A673 (cell line): ENCODE measurements around the gene PRR12.

Source experiments
- EZH2 ChIP-seq: fragments of 200-600 bp; sonication (generic); IDR thresholded peaks from 2 replicates; pipeline ENCODE4 v1.6.1; 2017; ENCODE audit warnings: borderline replicate concordance, low read depth, mild to moderate bottlenecking, mixed read lengths, antibody characterized with exemption, low read length; ENCODE audit not compliant: poor library complexity, severe bottlenecking
- TF ChIP-seq, protein P1 (sequence below): fragments of 300-800, 200-600 bp; sonication (generic); conservative IDR thresholded peaks from 2 replicates; pipeline ENCODE4 v1.5.1; 2017; ENCODE audit warnings: low read depth, mild to moderate bottlenecking, antibody characterized with exemption, low read length, moderate library complexity, mixed read lengths

DNA sequence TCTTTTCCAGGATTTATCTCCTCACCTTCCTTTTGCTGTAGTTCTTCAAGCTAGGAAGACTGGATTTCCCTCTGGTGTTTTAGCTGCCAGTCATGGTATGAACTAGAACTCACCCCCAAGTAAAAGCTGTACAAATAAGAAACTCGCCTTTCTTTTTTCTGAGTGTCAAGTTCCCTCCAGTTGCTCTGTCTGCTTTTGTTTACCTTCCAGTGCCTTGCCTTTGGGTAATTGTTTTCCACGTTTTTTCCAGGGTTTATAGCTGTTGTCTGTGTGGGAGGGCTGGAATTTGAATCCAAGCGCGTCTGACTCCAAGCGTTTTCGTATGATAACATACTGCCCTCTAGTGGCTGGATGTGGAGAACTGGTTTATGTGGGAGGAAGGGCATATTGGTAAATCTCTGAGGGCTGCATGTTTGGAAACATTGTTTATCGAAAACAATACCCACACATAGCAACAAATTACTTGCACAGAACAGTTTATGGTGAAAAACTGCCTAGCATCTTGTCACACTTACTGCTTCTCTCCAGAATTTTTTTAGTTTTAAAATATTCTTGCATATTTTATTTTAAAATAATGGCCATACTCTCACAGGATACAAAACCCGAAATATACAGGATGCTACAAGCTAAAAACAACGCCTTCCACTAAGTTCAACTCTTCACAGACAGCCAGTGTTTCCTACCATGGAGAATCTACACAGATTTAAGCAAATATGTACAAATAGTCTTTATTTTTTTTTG lies 44.0 kb upstream of the PRR12 start:
- TF ChIP-seq, protein P1, sequence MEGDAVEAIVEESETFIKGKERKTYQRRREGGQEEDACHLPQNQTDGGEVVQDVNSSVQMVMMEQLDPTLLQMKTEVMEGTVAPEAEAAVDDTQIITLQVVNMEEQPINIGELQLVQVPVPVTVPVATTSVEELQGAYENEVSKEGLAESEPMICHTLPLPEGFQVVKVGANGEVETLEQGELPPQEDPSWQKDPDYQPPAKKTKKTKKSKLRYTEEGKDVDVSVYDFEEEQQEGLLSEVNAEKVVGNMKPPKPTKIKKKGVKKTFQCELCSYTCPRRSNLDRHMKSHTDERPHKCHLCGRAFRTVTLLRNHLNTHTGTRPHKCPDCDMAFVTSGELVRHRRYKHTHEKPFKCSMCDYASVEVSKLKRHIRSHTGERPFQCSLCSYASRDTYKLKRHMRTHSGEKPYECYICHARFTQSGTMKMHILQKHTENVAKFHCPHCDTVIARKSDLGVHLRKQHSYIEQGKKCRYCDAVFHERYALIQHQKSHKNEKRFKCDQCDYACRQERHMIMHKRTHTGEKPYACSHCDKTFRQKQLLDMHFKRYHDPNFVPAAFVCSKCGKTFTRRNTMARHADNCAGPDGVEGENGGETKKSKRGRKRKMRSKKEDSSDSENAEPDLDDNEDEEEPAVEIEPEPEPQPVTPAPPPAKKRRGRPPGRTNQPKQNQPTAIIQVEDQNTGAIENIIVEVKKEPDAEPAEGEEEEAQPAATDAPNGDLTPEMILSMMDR, result peak; percentile 86
- TF ChIP-seq EZH2, result no peak
